SK-N-SH (cell line): ENCODE results near the gene RPL28. TPM values are rescaled to one million over a fixed set of nuclear protein-coding genes. Genes with fewer than 3 reads are reported as not detected.

Experiments used
- CTCF ChIA-PET: fragments of 300-600, 350-600 bp; formaldehyde crosslinking; extraction: SDS; loops from one replicate; lab custom pipeline; 2021; lab: Yijun Ruan, JAX
- POLR2A ChIA-PET: fragments of 350-600 bp; sonication (Branson Sonifier 250); formaldehyde crosslinking; extraction: SDS; loops from one replicate; lab custom pipeline; 2020; ENCODE audit warnings: antibody characterized with exemption, inconsistent platforms; lab: Yijun Ruan, JAX
- DNase-seq: peaks from one replicate; pipeline ENCODE4 v3.0.0; 2012
- H2AFZ ChIP-seq: fragments of 200-600 bp; sonication (generic); 2 replicates; pipeline ENCODE4 v1.8.1; 2016; ENCODE audit warnings: antibody characterized with exemption, mild to moderate bottlenecking, low read depth
- H3F3A ChIP-seq: fragments of 200-600 bp; sonication (generic); replicated peaks from 2 replicates; pipeline ENCODE3; 2016; ENCODE audit warnings: antibody characterized with exemption, mild to moderate bottlenecking; ENCODE audit not compliant: insufficient read depth
- H3K27ac ChIP-seq, 2 experiments: fragments of 200-500 bp in 1 of 2; fragments of 200-600 bp in 1 of 2; sonication (Bioruptor generic) in 1 of 2; sonication (generic), shearing (Covaris generic) in 1 of 2; 2 replicates each; pipeline versions ENCODE4 v1.5.1 to v1.6.1; 2014 to 2016; ENCODE audit warnings: low read depth in 2 of 2, inconsistent platforms in 1 of 2, low read length in 1 of 2, mild to moderate bottlenecking in 1 of 2, mixed read lengths in 1 of 2
- H3K27me3 ChIP-seq: fragments of 200-600 bp; sonication (generic), shearing (Covaris generic); 2 replicates; pipeline ENCODE4 v1.6.1; 2016; ENCODE audit warnings: mixed run types; ENCODE audit not compliant: insufficient read depth
- H3K36me3 ChIP-seq, 2 experiments: fragments of 200-500 bp in 1 of 2; fragments of 200-600 bp in 1 of 2; sonication (Bioruptor generic) in 1 of 2; sonication (generic) in 1 of 2; replicated peaks in 1 of 2; 2 replicates each; pipeline versions ENCODE3 to v1.5.1; 2014 to 2016; ENCODE audit warnings: low read length in 1 of 2, mild to moderate bottlenecking in 1 of 2; ENCODE audit not compliant: insufficient read depth in 2 of 2, control insufficient read depth in 1 of 2
- H3K4me1 ChIP-seq, 2 experiments: fragments of 200-500 bp in 1 of 2; fragments of 200-600 bp in 1 of 2; sonication (Bioruptor generic) in 1 of 2; sonication (generic), shearing (Covaris generic) in 1 of 2; 2 replicates each; pipeline versions ENCODE4 v1.5.1 to v1.6.1; 2014 to 2016; ENCODE audit warnings: low read depth in 1 of 2, low read length in 1 of 2, mixed run types in 1 of 2; ENCODE audit not compliant: insufficient read depth in 2 of 2, control insufficient read depth in 1 of 2
- H3K4me2 ChIP-seq: fragments of 200-600 bp; sonication (generic), shearing (Covaris generic); 2 replicates; pipeline ENCODE4 v1.6.1; 2017; ENCODE audit warnings: mixed run types
- H3K4me3 ChIP-seq, 2 experiments: fragments of 200-500 bp in 1 of 2; fragments of 200-600 bp in 1 of 2; sonication (Bioruptor generic) in 1 of 2; sonication (generic), shearing (Covaris generic) in 1 of 2; 2 replicates each; pipeline versions ENCODE4 v1.5.1 to v1.8.1; 2014 to 2016; ENCODE audit warnings: low read depth in 2 of 2, inconsistent platforms in 1 of 2, low read length in 1 of 2, mild to moderate bottlenecking in 1 of 2, mixed read lengths in 1 of 2, moderate library complexity in 1 of 2
- H3K79me2 ChIP-seq: fragments of 200-600 bp; sonication (generic); 2 replicates; pipeline ENCODE4 v1.8.1; 2017; ENCODE audit warnings: mild to moderate bottlenecking; ENCODE audit not compliant: insufficient read depth
- H3K9ac ChIP-seq: fragments of 200-600 bp; sonication (generic); 2 replicates; pipeline ENCODE4 v1.6.1; 2017; ENCODE audit warnings: mixed run types
- H3K9me2 ChIP-seq: fragments of 200-600 bp; sonication (generic); 2 replicates; pipeline ENCODE4 v1.6.1; 2017; ENCODE audit warnings: mixed run types
- H3K9me3 ChIP-seq: fragments of 200-600 bp; sonication (generic); 2 replicates; pipeline ENCODE4 v1.6.1; 2017; ENCODE audit warnings: mixed run types, mild to moderate bottlenecking, moderate library complexity
- H4K20me1 ChIP-seq: fragments of 200-600 bp; sonication (generic); 2 replicates; pipeline ENCODE4 v1.6.1; 2017; ENCODE audit warnings: mild to moderate bottlenecking, mixed run types; ENCODE audit not compliant: insufficient read depth
- CHD2 ChIP-seq: fragments of 150-350 bp; IDR thresholded peaks from 2 replicates; pipeline ENCODE4 v1.6.1; 2018; ENCODE audit warnings: low read length; ENCODE audit not compliant: partially characterized antibody
- ELF1 ChIP-seq: IDR thresholded peaks from 2 replicates; pipeline ENCODE4 v1.4.0; 2012
- FOXJ3 ChIP-seq: sonication (generic); formaldehyde crosslinking; IDR thresholded peaks from 2 replicates; pipeline ENCODE4 v1.5.1; 2020; ENCODE audit warnings: mild to moderate bottlenecking, missing genetic modification reagents
- JUND ChIP-seq: IDR thresholded peaks from 2 replicates; pipeline ENCODE4 v1.4.0; 2012
- PBX3 ChIP-seq: IDR thresholded peaks from 2 replicates; pipeline ENCODE4; 2012
- POLR2AphosphoS5 ChIP-seq: IDR thresholded peaks from 2 replicates; pipeline ENCODE4 v1.6.1; 2012; ENCODE audit warnings: low read depth, low read length
- RAD21 ChIP-seq: IDR thresholded peaks from 2 replicates; pipeline ENCODE4 v1.6.1; 2012; ENCODE audit warnings: mild to moderate bottlenecking, low read length
- RXRA ChIP-seq: IDR thresholded peaks from 2 replicates; pipeline ENCODE4 v1.4.0; 2012; ENCODE audit warnings: low read depth, mild to moderate bottlenecking, borderline replicate concordance
- SMC3 ChIP-seq: IDR thresholded peaks from 2 replicates; pipeline ENCODE4 v1.6.1; 2012; ENCODE audit warnings: low read depth, low read length, improper control_type of control experiment
- WGBS: methylation state at CpG from one replicate; pipeline ENCODE4 v1.1.6; 2017; ENCODE audit warnings: low lambda C conversion rate; 5-methylcytosine and 5-hydroxymethylcytosine counted together
- polyA plus RNA-seq, 3 experiments: library from polyadenylated mRNA; depleted of rRNA; stranded (reverse); fragments of >200 nt; gene quantifications; 2 replicates each; pipeline ENCODE4 v1.2.3, GENCODE V29; 2012
- TF ChIP-seq, protein P1 (sequence below): IDR thresholded peaks from 2 replicates; pipeline ENCODE4 v1.4.0; 2012; ENCODE audit warnings: low read depth
- TF ChIP-seq, protein P2 (sequence below): fragments of 200-600 bp; sonication (generic); IDR thresholded peaks from 2 replicates; pipeline ENCODE4 v1.6.1; 2017; ENCODE audit warnings: antibody characterized with exemption, mild to moderate bottlenecking, moderate library complexity

RPL28 gene
- polyA plus RNA-seq, 1 of the 3 experiments (the other 2 are of a cell fraction) = 2,368 TPM

DNA sequence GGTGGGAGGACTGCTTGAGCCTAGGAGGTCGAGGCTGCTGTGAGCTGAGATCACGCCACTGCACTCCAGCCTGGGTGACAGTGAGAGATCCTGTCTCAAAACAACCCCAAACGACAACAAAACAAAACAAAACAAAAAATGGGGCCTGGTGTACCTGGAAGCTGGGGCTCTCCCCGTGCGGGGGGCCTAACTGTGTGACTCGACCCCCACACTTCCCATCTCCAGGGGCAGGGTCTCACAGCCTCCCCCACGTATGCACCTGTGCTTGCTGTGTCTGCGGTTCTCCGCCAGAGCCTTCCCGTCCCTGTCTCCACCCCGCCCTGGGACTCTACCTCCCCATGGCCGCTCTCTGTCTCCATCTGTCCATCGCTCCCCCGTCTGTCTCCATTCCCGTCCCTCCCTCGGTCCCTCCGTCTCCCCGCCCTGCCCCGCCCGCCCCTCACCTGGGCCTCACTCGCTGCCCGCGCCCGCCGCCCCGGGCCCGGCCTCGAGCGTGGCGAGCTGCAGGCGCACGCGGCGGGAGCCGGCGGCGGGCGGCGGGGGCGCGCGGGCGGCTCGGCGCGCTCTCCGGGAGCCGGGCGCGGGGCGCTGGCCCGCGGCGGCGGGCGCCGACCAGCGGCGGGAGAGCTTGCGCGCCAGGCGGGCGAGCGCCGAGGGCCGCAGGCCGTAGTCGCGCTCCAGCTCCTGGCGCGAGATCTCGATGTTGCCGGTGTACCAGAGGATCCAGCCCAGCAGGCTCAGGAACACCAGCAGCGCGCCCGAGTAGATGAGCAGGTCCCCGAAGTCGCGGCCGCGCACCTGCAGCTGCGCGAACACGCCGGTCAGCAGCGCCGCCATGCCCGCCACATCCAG is 2.2 kb upstream of the RPL28 start:
- POLR2A ChIA-PET = interaction anchor here (0.6 to 1.9 kb wide), 9 partner anchors 15 to 167 kb away, joined by 3 to 12 read pairs (median 3); partner anchors contain the start of genes KMT5C, UBE2S and ZNF628
- Histone ChIP-seq H3K9ac (no peak overlapping the region), H2AFZ (no peak overlapping the region), H3K79me2 (peaks cover 27% of the 10 kb centered on the region), H4K20me1 (peaks cover 26% of the 10 kb centered on the region), H3K27me3 (no peaks in the 10 kb centered on the region)
- TF ChIP-seq, protein P1, sequence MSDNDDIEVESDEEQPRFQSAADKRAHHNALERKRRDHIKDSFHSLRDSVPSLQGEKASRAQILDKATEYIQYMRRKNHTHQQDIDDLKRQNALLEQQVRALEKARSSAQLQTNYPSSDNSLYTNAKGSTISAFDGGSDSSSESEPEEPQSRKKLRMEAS = peak; percentile 45; the same call in 1 of the 2 replicates
- TF ChIP-seq RXRA (no peak), CHD2 (peak; percentile 62), SMC3 (peak; percentile 36), ELF1 (no peak), RAD21 (peak; percentile 38)
- TF ChIP-seq, protein P2, sequence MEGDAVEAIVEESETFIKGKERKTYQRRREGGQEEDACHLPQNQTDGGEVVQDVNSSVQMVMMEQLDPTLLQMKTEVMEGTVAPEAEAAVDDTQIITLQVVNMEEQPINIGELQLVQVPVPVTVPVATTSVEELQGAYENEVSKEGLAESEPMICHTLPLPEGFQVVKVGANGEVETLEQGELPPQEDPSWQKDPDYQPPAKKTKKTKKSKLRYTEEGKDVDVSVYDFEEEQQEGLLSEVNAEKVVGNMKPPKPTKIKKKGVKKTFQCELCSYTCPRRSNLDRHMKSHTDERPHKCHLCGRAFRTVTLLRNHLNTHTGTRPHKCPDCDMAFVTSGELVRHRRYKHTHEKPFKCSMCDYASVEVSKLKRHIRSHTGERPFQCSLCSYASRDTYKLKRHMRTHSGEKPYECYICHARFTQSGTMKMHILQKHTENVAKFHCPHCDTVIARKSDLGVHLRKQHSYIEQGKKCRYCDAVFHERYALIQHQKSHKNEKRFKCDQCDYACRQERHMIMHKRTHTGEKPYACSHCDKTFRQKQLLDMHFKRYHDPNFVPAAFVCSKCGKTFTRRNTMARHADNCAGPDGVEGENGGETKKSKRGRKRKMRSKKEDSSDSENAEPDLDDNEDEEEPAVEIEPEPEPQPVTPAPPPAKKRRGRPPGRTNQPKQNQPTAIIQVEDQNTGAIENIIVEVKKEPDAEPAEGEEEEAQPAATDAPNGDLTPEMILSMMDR = peak; percentile 16; the same call in 1 of the 2 replicates
- TF ChIP-seq, all 33 proteins: peak for 5
- DNase-seq = peak; percentile 88
- Histone ChIP-seq H3F3A (peaks cover 9% of the 10 kb centered on the region), H3K4me1 (peaks cover 15 to 38% of the 10 kb centered on the region in 2 experiments; a peak in 3 of 4 replicates), H3K4me3 (peak overlapping the region in 1 of 2 experiments; percentile 86; a peak in 2 of 4 replicates), H3K9me3 (no peaks in the 10 kb centered on the region), H3K4me2 (peak overlapping the region; percentile 59), H3K9me2 (no peaks in the 10 kb centered on the region), H3K36me3 (peaks cover 17 to 25% of the 10 kb centered on the region in 2 experiments), H3K27ac (peak overlapping the region in 1 of 2 experiments; percentile 98; a peak in 2 of 4 replicates)
- WGBS = 25% methylated on average over 33 of the region's 88 CpGs
- CTCF ChIA-PET = interaction anchor here (0.6 to 2.9 kb wide), 26 partner anchors 10 to 271 kb away, joined by 3 to 33 read pairs (median 4); partner anchors contain the start of genes DNAAF3, IL11 and KMT5C

- no peaks in the 10 kb centered on the region for H3K27me3 ChIP-seq
- 55% methylated on average over 33 of the region's 72 CpGs for WGBS
- TF ChIP-seq FOXJ3 (CRISPR knock-in tag) (no peak), PBX3 (no peak), POLR2AphosphoS5 (no peak), CHD2 (no peak), JUND (no peak)
- TF ChIP-seq, protein P1 = no peak
Observed at GRCh38 chr19:55384131-55384919, 1.4 kb upstream of the RPL28 start, which contains the start of gene TMEM238. TMEM238 (minus strand) TSS chr19:55384292; CDS start chr19:55384259, 33 bp downstream.

More at GRCh38 chr19:55384131-55384919, 1.4 kb upstream of the RPL28 start, which contains the start of gene TMEM238:
- CTCF ChIA-PET = interaction anchor here (0.5 to 2.9 kb wide), 25 partner anchors 11 to 270 kb away, joined by 3 to 33 read pairs (median 3); partner anchors contain the start of genes DNAAF3 and IL11
- Histone ChIP-seq H3K4me1 (peaks cover 18 to 40% of the 10 kb centered on the region in 2 experiments; a peak in 3 of 4 replicates), H3K9ac (peak within 1 kb of the TSS; percentile 97), H4K20me1 (peaks cover 34% of the 10 kb centered on the region), H3K79me2 (peaks cover 36% of the 10 kb centered on the region), H2AFZ (peak within 1 kb of the TSS; percentile 94), H3K27ac (peak within 1 kb of the TSS; percentile 98), H3K36me3 (peaks cover 26 to 31% of the 10 kb centered on the region in 2 experiments), H3K4me2 (peak within 1 kb of the TSS; percentile 78), H3K9me3 (no peaks in the 10 kb centered on the region), H3F3A (peaks cover 16% of the 10 kb centered on the region), H3K9me2 (no peaks in the 10 kb centered on the region), H3K4me3 (peak within 1 kb of the TSS; percentile 86 to 97)
- DNase-seq = peak; percentile 30
- POLR2A ChIA-PET = interaction anchor here (1.0 to 1.9 kb wide), 7 partner anchors 16 to 157 kb away, joined by 3 to 12 read pairs (median 4); partner anchors contain the start of genes KMT5C, UBE2S and ZNF628
